HepG2 (cell line): ENCODE measurements around the gene EIF4ENIF1. TPM values are rescaled to one million over a fixed set of nuclear protein-coding genes. Genes with fewer than 3 reads are reported as not detected.
A peak's percentile ranks its signal among the peaks of the same experiment; 100 is the strongest.

Experiments used
- AGO2 ChIP-seq: fragments of 200-400 bp; formaldehyde crosslinking; optimal IDR thresholded peaks from 2 replicates; pipeline ENCODE3; 2017; ENCODE audit warnings: mild to moderate bottlenecking, low read depth, low read length, moderate library complexity
- FUBP1 ChIP-seq: sonication (generic); formaldehyde crosslinking; IDR thresholded peaks from 2 replicates; pipeline ENCODE4 v1.5.1; 2020; ENCODE audit warnings: missing genetic modification reagents, mild to moderate bottlenecking, borderline replicate concordance
- GABPB1 ChIP-seq: IDR thresholded peaks from 2 replicates; pipeline ENCODE4 v1.6.1; 2016; ENCODE audit warnings: mild to moderate bottlenecking, missing genetic modification reagents, moderate library complexity, missing compliant biosample characterization
- GPN1 ChIP-seq: sonication (generic); formaldehyde crosslinking; IDR thresholded peaks from 2 replicates; pipeline ENCODE4 v1.5.1; 2020; ENCODE audit warnings: missing genetic modification reagents, borderline replicate concordance
- HNRNPUL1 ChIP-seq: fragments of 200-400 bp; formaldehyde crosslinking; IDR thresholded peaks from 2 replicates; pipeline ENCODE4 v1.6.1; 2017; ENCODE audit warnings: low read depth, mild to moderate bottlenecking, low read length, moderate library complexity
- HOXA9 ChIP-seq: sonication (generic); formaldehyde crosslinking; IDR thresholded peaks from 2 replicates; pipeline ENCODE4 v1.8.1; 2022; ENCODE audit warnings: missing genetic modification reagents, mild to moderate bottlenecking, moderate library complexity, borderline replicate concordance
- KDM1A ChIP-seq: IDR thresholded peaks from 2 replicates; pipeline ENCODE4 v1.6.1; 2016; ENCODE audit warnings: missing compliant biosample characterization
- MYPOP ChIP-seq: sonication (generic); formaldehyde crosslinking; IDR thresholded peaks from 2 replicates; pipeline ENCODE4 v1.8.1; 2023; ENCODE audit warnings: mild to moderate bottlenecking, moderate library complexity, missing genetic modification reagents
- PREB ChIP-seq: sonication (generic); formaldehyde crosslinking; IDR thresholded peaks from 2 replicates; pipeline ENCODE4 v1.4.0; 2020; ENCODE audit warnings: missing genetic modification reagents
- SAP130 ChIP-seq: IDR thresholded peaks from 2 replicates; pipeline ENCODE4 v1.6.1; 2016; ENCODE audit warnings: low read depth
- SMAD9 ChIP-seq: sonication (generic); formaldehyde crosslinking; IDR thresholded peaks from 2 replicates; pipeline ENCODE4 v1.5.1; 2020; ENCODE audit warnings: mild to moderate bottlenecking, missing genetic modification reagents
- SMYD3 ChIP-seq: sonication (generic); formaldehyde crosslinking; IDR thresholded peaks from 2 replicates; pipeline ENCODE4 v1.8.1; 2023; ENCODE audit warnings: mild to moderate bottlenecking, missing genetic modification reagents
- SUZ12 ChIP-seq: fragments of 150-350 bp; IDR thresholded peaks from 2 replicates; pipeline ENCODE4 v1.6.1; 2014; ENCODE audit warnings: low read depth, low read length
- TCF12 ChIP-seq, 2 experiments: fragments of 450-650 bp in 1 of 2; sonication (generic) in 1 of 2; formaldehyde crosslinking in 1 of 2; IDR thresholded peaks; 2 replicates each; pipeline versions ENCODE4 v1.6.1 to v1.8.0; 2017 to 2022; ENCODE audit warnings: antibody characterized with exemption in 1 of 2, mild to moderate bottlenecking in 1 of 2, missing genetic modification reagents in 1 of 2, moderate library complexity in 1 of 2
- ZBTB44 ChIP-seq: sonication (generic); formaldehyde crosslinking; IDR thresholded peaks from 2 replicates; pipeline ENCODE4 v1.4.0; 2020; ENCODE audit warnings: missing genetic modification reagents
- ZBTB7B ChIP-seq: sonication (generic); formaldehyde crosslinking; IDR thresholded peaks from 2 replicates; pipeline ENCODE4 v1.4.0; 2020; ENCODE audit warnings: missing genetic modification reagents
- ZC3H4 ChIP-seq: sonication (generic); formaldehyde crosslinking; IDR thresholded peaks from 2 replicates; pipeline ENCODE4 v1.4.0; 2020; ENCODE audit warnings: missing genetic modification reagents, borderline replicate concordance
- ZFX ChIP-seq: sonication (generic); formaldehyde crosslinking; IDR thresholded peaks from 2 replicates; pipeline ENCODE4 v1.4.0; 2020; ENCODE audit warnings: mild to moderate bottlenecking, low read depth, missing genetic modification reagents, moderate library complexity
- ZNF7 ChIP-seq: IDR thresholded peaks from 2 replicates; pipeline ENCODE4 v1.6.1; 2016; ENCODE audit warnings: missing biosample characterization, missing genetic modification reagents
- ZNF720 ChIP-seq: sonication (generic); formaldehyde crosslinking; IDR thresholded peaks from 2 replicates; pipeline ENCODE4 v1.4.0; 2020; ENCODE audit warnings: missing genetic modification reagents
- polyA plus RNA-seq, 8 experiments: library from polyadenylated mRNA; depleted of rRNA in 3 of 8; stranded (reverse) in 7 of 8; unstranded in 1 of 8; fragments of >200 nt; fragmentation: Illumina TruSeq in 4 of 8; extraction: Trizol in 4 of 8; gene quantifications; 2 replicates each; pipeline versions ENCODE4 v1.2.1 to v1.2.3, GENCODE V29; 2011 to 2016; ENCODE audit warnings: low read depth in 4 of 8, missing spikeins in 1 of 8, mixed read lengths in 1 of 8; ENCODE audit not compliant: insufficient read depth in 1 of 8
- total RNA-seq, 5 experiments: library from RNA; depleted of rRNA; stranded (reverse); fragments of >200 nt; fragmentation: Illumina TruSeq; extraction: Trizol; gene quantifications; 2 replicates each; pipeline ENCODE4 v1.2.3, GENCODE V29; 2016; ENCODE audit warnings: low read depth in 1 of 5
- TF ChIP-seq, protein P1 (sequence below): sonication (generic); formaldehyde crosslinking; IDR thresholded peaks from 2 replicates; pipeline ENCODE4 v1.5.1; 2020; ENCODE audit warnings: missing genetic modification reagents, mild to moderate bottlenecking, borderline replicate concordance
- TF ChIP-seq, protein P2 (sequence below): sonication (generic); IDR thresholded peaks from 2 replicates; pipeline ENCODE4 v1.6.1; 2016; ENCODE audit warnings: low read depth, borderline replicate concordance

EIF4ENIF1 gene
- total and polyA plus RNA-seq, 2 of the 13 experiments (the other 11 are each of a cell fraction or from before 2014, with no cell fraction given), result 11.9 to 12.3 TPM

DNA sequence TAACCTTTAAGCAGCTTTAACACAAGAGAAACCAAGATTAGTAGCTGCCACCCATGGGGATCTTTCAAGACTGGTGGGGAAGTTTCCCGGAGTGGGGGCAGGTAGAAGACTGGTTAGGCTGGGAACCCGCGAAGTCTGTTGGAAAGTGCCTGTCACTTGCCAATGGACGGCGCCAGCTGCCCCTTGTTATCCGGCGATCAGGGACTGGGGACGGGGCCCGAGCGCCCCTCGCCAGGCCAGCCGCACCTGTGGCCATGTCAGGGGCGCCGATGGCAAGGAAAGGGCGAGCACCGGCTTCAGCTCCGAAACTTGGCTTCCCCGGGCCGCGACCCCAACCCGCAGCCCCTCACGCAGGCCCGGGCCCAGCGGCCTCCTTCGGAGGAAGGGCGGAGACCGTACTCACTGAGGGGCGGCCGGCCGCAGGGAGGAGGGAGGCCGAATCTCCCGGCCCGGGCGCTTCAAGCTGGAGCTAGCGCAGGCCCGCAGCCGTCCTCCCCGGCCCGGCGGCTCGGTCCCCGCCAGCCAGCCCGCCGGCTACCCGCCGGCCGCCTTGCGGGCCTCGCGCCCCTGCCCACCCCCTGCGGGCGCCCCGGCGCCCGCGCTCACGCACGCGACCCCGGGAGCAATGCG, 539 bp downstream of the EIF4ENIF1 start (continued):
- no peak for TF ChIP-seq ZBTB44
- peak; percentile 43 for TF ChIP-seq ZFX (CRISPR knock-in tag)
- no peak for TF ChIP-seq SMYD3
- TF ChIP-seq TCF12 (IDR thresholded peaks at IDR 0.05), result no peak
- no peak for TF ChIP-seq TCF12 (CRISPR knock-in tag; IDR thresholded peaks at IDR 0.05)
- no peak for TF ChIP-seq FUBP1 (CRISPR knock-in tag)
- TF ChIP-seq, protein P1, sequence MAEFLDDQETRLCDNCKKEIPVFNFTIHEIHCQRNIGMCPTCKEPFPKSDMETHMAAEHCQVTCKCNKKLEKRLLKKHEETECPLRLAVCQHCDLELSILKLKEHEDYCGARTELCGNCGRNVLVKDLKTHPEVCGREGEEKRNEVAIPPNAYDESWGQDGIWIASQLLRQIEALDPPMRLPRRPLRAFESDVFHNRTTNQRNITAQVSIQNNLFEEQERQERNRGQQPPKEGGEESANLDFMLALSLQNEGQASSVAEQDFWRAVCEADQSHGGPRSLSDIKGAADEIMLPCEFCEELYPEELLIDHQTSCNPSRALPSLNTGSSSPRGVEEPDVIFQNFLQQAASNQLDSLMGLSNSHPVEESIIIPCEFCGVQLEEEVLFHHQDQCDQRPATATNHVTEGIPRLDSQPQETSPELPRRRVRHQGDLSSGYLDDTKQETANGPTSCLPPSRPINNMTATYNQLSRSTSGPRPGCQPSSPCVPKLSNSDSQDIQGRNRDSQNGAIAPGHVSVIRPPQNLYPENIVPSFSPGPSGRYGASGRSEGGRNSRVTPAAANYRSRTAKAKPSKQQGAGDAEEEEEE (CRISPR knock-in tag), result no peak
- TF ChIP-seq, protein P2, sequence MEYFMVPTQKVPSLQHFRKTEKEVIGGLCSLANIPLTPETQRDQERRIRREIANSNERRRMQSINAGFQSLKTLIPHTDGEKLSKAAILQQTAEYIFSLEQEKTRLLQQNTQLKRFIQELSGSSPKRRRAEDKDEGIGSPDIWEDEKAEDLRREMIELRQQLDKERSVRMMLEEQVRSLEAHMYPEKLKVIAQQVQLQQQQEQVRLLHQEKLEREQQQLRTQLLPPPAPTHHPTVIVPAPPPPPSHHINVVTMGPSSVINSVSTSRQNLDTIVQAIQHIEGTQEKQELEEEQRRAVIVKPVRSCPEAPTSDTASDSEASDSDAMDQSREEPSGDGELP, result peak; percentile 33; the same call in 1 of the 2 replicates
- TF ChIP-seq MYPOP (CRISPR knock-in tag), result no peak
- no peak for TF ChIP-seq GABPB1 (CRISPR knock-in tag)
- no peak for TF ChIP-seq HNRNPUL1
- no peak for TF ChIP-seq KDM1A (CRISPR knock-in tag)
- TF ChIP-seq AGO2, result peak; percentile 21
- no peak for TF ChIP-seq PREB (CRISPR knock-in tag)
- no peak for TF ChIP-seq HOXA9 (CRISPR knock-in tag)
- no peak for TF ChIP-seq GPN1 (CRISPR knock-in tag)
- TF ChIP-seq ZBTB7B (CRISPR knock-in tag), result peak; percentile 40
- TF ChIP-seq SUZ12, result no peak
- no peak for TF ChIP-seq ZNF7 (CRISPR knock-in tag)
- no peak for TF ChIP-seq ZC3H4
- no peak for TF ChIP-seq SMAD9 (CRISPR knock-in tag)
- no peak for TF ChIP-seq ZNF720 (CRISPR knock-in tag)
- peak; percentile 48 for TF ChIP-seq SAP130 (CRISPR knock-in tag)
